ENCODE data around the gene RAB11FIP4.

The RAB11FIP4 gene

GRCh38 chr17:31487063-31487647, 95.7 kb downstream of the RAB11FIP4 start:
- no peak for DNase-seq (ENCODE audit: low read depth)

GRCh38 chr17:31487648-31488263, 96.3 kb downstream of the RAB11FIP4 start:
- peak; percentile 94 for DNase-seq (ENCODE audit: low read depth)

GRCh38 chr17:31488264-31488981, 96.9 kb downstream of the RAB11FIP4 start:
- no peak for DNase-seq (ENCODE audit: low read depth)

- DNase-seq (ENCODE audit: low read depth): no peak
Observed at GRCh38 chr17:31488982-31489294, 97.5 kb downstream of the RAB11FIP4 start.

GRCh38 chr17:31489295-31490018, 98.0 kb downstream of the RAB11FIP4 start:
- DNase-seq (ENCODE audit: low read depth): no peak

- no peak for DNase-seq (ENCODE audit: low read depth)
Observed at GRCh38 chr17:31490019-31490650, 98.7 kb downstream of the RAB11FIP4 start.

GRCh38 chr17:31490671-31491375, 99.3 kb downstream of the RAB11FIP4 start:
- DNase-seq (ENCODE audit: low read depth): no peak

- DNase-seq (ENCODE audit: low read depth): no peak
Observed at GRCh38 chr17:31491376-31492131, 100.1 kb downstream of the RAB11FIP4 start.

- no peak for DNase-seq (ENCODE audit: low read depth)
Observed at GRCh38 chr17:31492206-31492605, 100.7 kb downstream of the RAB11FIP4 start.

GRCh38 chr17:31492880-31493655, 101.6 kb downstream of the RAB11FIP4 start:
- DNase-seq (ENCODE audit: low read depth): peak; percentile 63

- DNase-seq (ENCODE audit: low read depth): no peak
Observed at GRCh38 chr17:31493656-31494155, 102.2 kb downstream of the RAB11FIP4 start.

GRCh38 chr17:31494259-31495021, 103.0 kb downstream of the RAB11FIP4 start:
- DNase-seq (ENCODE audit: low read depth): peak; percentile 56

GRCh38 chr17:31495022-31495885, 103.8 kb downstream of the RAB11FIP4 start:
- DNase-seq (ENCODE audit: low read depth): no peak

- DNase-seq (ENCODE audit: low read depth): no peak
Observed at GRCh38 chr17:31496097-31496496, 104.6 kb downstream of the RAB11FIP4 start.

GRCh38 chr17:31496601-31497000, 105.1 kb downstream of the RAB11FIP4 start:
- no peak for DNase-seq (ENCODE audit: low read depth)

GRCh38 chr17:31497431-31497830, 106.0 kb downstream of the RAB11FIP4 start:
- DNase-seq (ENCODE audit: low read depth): no peak

- DNase-seq (ENCODE audit: low read depth): no peak
Observed at GRCh38 chr17:31497994-31498826, 106.7 kb downstream of the RAB11FIP4 start.

Measured in activated gamma-delta T cell treated with anti-CD3 and anti-CD28 coated beads, Interleukin-2, amount 50 U/mL, for 16 hours (primary cell).